ENCODE data around the gene FGGY.

DNA sequence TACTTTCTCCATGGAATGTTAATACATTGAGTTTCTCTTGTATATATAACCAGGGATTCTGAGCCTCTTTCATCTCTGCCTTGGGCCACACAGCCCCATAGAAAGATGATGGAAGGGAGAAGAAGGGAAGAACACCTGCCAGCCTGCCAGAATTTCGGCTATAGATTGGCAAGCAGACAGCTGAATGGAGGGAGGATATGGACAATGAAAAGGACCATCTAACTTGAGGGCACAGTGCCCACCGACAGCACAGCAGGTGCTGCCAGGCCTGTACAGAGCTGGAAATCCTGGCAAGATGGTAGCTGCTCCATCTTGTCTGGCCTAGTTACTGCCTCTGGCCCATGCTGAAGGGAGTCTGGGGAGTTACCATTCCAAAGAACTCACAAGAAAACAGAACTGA is 244.3 kb downstream of the FGGY start:
- TF ChIP-seq, protein P1, sequence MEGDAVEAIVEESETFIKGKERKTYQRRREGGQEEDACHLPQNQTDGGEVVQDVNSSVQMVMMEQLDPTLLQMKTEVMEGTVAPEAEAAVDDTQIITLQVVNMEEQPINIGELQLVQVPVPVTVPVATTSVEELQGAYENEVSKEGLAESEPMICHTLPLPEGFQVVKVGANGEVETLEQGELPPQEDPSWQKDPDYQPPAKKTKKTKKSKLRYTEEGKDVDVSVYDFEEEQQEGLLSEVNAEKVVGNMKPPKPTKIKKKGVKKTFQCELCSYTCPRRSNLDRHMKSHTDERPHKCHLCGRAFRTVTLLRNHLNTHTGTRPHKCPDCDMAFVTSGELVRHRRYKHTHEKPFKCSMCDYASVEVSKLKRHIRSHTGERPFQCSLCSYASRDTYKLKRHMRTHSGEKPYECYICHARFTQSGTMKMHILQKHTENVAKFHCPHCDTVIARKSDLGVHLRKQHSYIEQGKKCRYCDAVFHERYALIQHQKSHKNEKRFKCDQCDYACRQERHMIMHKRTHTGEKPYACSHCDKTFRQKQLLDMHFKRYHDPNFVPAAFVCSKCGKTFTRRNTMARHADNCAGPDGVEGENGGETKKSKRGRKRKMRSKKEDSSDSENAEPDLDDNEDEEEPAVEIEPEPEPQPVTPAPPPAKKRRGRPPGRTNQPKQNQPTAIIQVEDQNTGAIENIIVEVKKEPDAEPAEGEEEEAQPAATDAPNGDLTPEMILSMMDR (IDR thresholded peaks at IDR 0.05) = no peak
- TF ChIP-seq POLR2A (IDR thresholded peaks at IDR 0.05) = no peak

Data from body of pancreas (tissue), 4 donors.